Parietal lobe (tissue), 1 donor: ENCODE results near the gene SUPT20HL1. TPM values are rescaled to one million over a fixed set of nuclear protein-coding genes. Genes with fewer than 3 reads are reported as not detected.

ENCODE experiments used
- total RNA-seq: library from RNA; depleted of rRNA; stranded (reverse); fragments of >200 nt; gene quantifications from one replicate; pipeline ENCODE4 v1.2.3, GENCODE V29; 2014

The SUPT20HL1 gene
- total RNA-seq = not detected

DNA sequence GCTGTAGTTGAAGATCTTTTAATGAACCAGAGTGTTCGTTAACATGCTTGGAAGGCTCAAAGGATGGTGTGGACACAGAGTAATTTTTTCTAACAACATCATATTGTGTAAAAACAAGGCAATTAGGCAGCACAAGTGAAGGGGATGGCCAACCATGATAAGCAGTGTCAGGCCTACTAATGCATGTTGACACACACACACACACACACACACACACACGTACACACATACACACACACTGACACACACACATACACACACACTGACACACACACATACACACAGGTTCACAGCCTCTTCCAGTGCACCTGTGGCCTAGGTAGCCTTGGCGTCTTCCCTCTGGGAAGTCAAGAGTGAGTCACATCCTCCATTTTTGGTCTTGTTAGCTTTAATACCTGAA is at the start of gene SUPT20HL1:
SUPT20HL1 (plus strand) TSS at position 368 of the 400 bp plus-strand sequence. CDS start 2,122 bp downstream, outside the sequence.

DNA sequence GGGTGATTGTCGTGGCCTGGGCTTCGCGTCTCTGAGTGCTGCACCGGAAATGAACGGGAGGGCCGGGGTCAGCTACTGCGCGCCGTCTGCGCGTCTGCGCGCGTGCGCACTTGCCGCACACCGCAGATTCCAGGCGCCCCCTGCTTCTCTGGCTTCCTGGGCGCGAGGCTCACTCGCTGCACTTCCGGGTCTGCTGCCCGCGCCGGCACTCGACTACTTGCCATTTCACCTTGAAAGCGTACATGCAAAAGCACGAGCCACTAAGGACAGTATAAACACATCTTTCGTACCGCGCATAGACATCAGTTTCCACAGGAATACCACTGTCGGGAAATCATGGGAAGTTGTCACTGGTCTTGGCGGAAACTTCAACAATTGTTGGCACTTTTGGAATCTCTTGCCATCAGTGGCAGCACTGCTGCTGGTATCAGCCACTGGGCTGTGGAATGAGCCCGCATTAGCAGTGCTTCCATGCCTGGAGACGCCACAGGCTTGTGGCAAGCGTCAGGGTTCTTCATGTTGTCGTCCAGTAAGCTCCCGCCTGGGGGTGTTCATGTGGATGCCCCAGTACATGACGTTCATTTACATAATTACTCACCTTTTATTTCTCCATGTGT is 46.3 kb upstream of the SUPT20HL1 start, which contains the start of gene SUPT20HL2:
SUPT20HL2 (minus strand) TSS at position 51 of the 617 bp plus-strand sequence. CDS start 754 bp downstream, outside the sequence.

Other genes with a start within 250 kb of the SUPT20HL1 start
- 48.8 TPM for gene ZFX, start 210.9 kb upstream of the SUPT20HL1 start, total RNA-seq
- gene SUPT20HL2, start 46.6 kb upstream of the SUPT20HL1 start, total RNA-seq = not detected
- 8.5 TPM for gene PDK3, start 104.6 kb downstream of the SUPT20HL1 start, total RNA-seq